Cardiac fibroblast (primary cell): ENCODE measurements around the gene CD48.
A peak's percentile ranks its signal among the peaks of the same experiment; 100 is the strongest.
"Not testable (repeated sequence)": the region's sequence is repeated elsewhere in the genome, so short reads cannot be mapped to it uniquely, and the experiment has no call there.

Source experiments
- DNase-seq, 2 donors: peaks; one replicate each; pipeline versions ENCODE4 v3.0.0 to v3.0.0-alpha.2; 2010; ENCODE audit warnings: low read depth in 2 of 2
- H3K4me3 ChIP-seq, 2 donors: replicated peaks in 1 of 2; 1 replicate in 1 of 2; 2 replicates in 1 of 2; pipeline ENCODE4 v1.5.1; 2011; ENCODE audit warnings: low read depth in 2 of 2, low read length in 2 of 2, mild to moderate bottlenecking in 2 of 2, moderate library complexity in 1 of 2
- CTCF ChIP-seq: IDR thresholded peaks from one replicate; pipeline ENCODE4 v1.5.1; 2011; ENCODE audit warnings: low read depth, mild to moderate bottlenecking, low read length, inconsistent platforms

The CD48 gene

GRCh38 chr1:160656737-160657136 is 54.9 kb downstream of the CD48 start:
- DNase-seq: no peak
- TF ChIP-seq CTCF: no peak
- H3K4me3 ChIP-seq: no peak overlapping the region

DNA sequence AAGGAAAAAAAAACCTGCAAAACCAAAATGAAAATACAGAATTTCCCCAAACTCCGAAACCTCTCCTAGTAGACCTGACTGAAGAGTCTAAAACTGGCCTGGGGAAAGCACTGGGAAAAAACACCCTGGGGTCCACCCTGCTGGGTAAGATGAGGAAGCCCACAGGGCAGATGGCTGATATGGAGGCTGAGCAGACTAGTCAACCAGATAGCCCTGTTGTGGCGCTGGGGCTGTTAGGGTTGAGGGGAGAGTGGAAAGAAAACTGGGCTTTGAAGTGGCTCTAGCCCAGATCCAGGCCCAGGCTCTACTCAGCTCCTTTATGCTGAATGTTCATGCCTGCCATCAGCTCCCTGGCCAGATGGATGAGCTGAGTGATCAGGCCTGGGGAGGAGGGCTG is 58.0 kb downstream of the CD48 start:
- no peak for TF ChIP-seq CTCF
- no peak overlapping the region for H3K4me3 ChIP-seq
- DNase-seq: no peak

DNA sequence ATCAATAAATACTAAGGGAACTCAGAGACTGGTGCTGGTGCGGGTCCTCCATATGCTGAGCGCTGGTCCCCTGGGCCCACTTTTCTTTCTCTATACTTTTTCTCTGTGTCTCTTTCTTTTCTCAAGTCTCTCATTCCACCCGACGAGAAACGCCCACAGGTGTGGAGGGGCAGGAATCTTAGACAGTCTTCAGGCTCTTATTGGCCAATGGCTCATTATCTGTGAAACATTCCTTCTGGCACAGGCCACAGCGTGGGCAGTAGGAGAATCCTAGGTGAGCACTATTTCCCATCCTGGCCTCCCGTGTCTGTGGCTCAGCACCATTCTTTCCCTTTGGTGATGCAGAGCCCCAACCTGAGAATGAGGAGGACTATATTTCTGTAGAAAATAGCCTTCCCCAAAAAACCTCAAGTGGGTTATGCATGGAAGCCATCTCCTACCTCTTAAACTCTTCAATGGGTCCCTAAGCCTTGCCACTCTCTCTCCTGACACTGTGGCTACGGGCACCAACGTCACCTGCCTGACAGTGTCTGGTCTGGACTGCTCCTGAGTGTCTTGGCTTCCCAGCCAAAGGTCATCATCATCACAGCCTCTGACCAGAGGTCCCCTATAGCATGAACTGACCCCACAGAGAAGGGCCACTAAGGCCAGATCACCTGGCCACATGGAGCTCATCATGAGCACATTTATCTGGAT is 58.5 kb downstream of the CD48 start:
- no peak for TF ChIP-seq CTCF
- no peak overlapping the region for H3K4me3 ChIP-seq
- no peak for DNase-seq

GRCh38 chr1:160652065-160652641 is 59.5 kb downstream of the CD48 start:
- not testable (repeated sequence) for DNase-seq, H3K4me3 ChIP-seq

DNA sequence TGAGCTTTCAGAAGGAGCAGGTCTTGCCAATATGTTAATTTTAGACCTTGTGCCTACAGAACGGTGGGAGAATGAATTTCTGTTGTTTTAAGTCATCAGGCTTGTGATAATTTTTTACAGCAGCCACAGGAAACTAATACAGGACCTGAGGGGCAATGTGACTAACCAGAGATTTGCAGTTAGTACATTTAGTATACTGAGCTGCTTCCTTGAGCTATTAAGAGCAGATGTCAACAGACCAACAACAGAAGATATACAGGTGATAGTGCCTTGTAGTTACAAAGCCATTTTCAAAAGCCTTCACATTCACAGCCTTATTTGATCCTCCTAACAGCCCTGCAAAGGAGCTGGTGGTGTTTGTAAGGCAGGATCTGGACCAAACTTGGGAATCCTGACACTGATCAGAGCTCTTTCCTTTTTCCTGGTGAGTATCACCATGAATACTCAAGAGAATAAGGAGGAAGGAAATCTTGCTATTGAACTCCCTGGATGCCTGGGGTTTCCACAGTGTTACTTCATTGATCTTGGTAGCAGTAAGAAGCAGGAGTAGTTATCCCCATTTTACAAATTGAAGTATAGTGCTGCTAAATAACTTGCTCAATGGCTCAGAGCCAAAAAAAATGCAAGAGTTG is 60.1 kb downstream of the CD48 start:
- no peak for TF ChIP-seq CTCF
- DNase-seq: no peak
- H3K4me3 ChIP-seq: no peak overlapping the region

DNA sequence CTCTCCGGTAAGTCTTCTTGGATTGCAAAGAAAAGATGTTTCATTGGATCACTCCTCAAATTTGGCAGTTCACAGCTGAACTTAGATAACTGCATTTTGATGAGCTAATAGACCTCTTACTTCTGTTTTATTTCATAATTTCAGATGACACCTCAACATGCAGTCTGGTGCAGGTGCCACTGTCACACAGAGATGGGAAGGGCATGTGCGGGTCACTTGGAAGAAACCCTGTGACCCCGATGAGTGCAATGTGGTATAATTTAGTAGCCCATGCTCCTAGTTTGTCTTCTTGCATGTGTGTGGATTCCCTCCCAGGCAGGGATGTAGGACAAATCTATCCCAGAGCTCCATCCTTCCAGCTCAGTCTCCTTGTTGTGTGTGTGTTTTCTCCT is 64.3 kb downstream of the CD48 start:
- no peak for DNase-seq
- TF ChIP-seq CTCF: no peak
- H3K4me3 ChIP-seq: no peak overlapping the region

- no peak for TF ChIP-seq CTCF
- H3K4me3 ChIP-seq: no peak within 1 kb of the TSS
- DNase-seq: peak in 1 of 2 donors; percentile 40
These were observed 64.8 kb downstream of the CD48 start, which contains the start of gene SLAMF1 for GRCh38 chr1:160646711-160647328. Gene SLAMF1 (minus strand): TSS chr1:160647044. CDS start chr1:160646945, 99 bp downstream.
